LHCN-M2 (cell line): ENCODE measurements around the gene COL18A1. TPM values are rescaled to one million over a fixed set of nuclear protein-coding genes. Genes with fewer than 3 reads are reported as not detected.
A peak's percentile ranks its signal among the peaks of the same experiment; 100 is the strongest.

Experiments
- DNase-seq: peaks from one replicate; pipeline ENCODE4 v3.0.0-alpha.2; 2012; ENCODE audit warnings: low read depth
- total RNA-seq: library from RNA; depleted of rRNA; stranded (reverse); fragments of >200 nt; gene quantifications from 2 replicates; pipeline ENCODE4 v1.2.3, GENCODE V29; 2014

COL18A1 gene
- total RNA-seq, 1 experiment from 2014 or later, result 54.2 TPM

GRCh38 chr21:45543371-45543709 lies 138.4 kb downstream of the COL18A1 start:
- DNase-seq, result no peak

- DNase-seq, result no peak
These were observed 138.9 kb downstream of the COL18A1 start for GRCh38 chr21:45543710-45544448.

GRCh38 chr21:45544449-45545235 lies 139.7 kb downstream of the COL18A1 start:
- DNase-seq, result no peak

- no peak for DNase-seq
These were observed 140.2 kb downstream of the COL18A1 start for GRCh38 chr21:45545236-45545570.

GRCh38 chr21:45545691-45546531 lies 140.9 kb downstream of the COL18A1 start:
- no peak for DNase-seq

- no peak for DNase-seq
These were observed 141.9 kb downstream of the COL18A1 start for GRCh38 chr21:45546636-45547544.

- no peak for DNase-seq
These were observed 142.6 kb downstream of the COL18A1 start for GRCh38 chr21:45547545-45547900.

- no peak for DNase-seq
These were observed 143.9 kb downstream of the COL18A1 start for GRCh38 chr21:45548711-45549491.

- no peak for DNase-seq
These were observed 144.9 kb downstream of the COL18A1 start for GRCh38 chr21:45549626-45550463.

- DNase-seq, result no peak
These were observed 145.7 kb downstream of the COL18A1 start for GRCh38 chr21:45550522-45551210.

GRCh38 chr21:45551316-45551715 lies 146.4 kb downstream of the COL18A1 start:
- peak; percentile 86 for DNase-seq

- no peak for DNase-seq
These were observed 147.1 kb downstream of the COL18A1 start for GRCh38 chr21:45551783-45552695.

GRCh38 chr21:45552696-45553391 lies 147.9 kb downstream of the COL18A1 start:
- no peak for DNase-seq

GRCh38 chr21:45554477-45555175 lies 149.7 kb downstream of the COL18A1 start:
- peak; percentile 69 for DNase-seq

- DNase-seq, result no peak
These were observed 150.2 kb downstream of the COL18A1 start for GRCh38 chr21:45555251-45555556.

- peak; percentile 69 for DNase-seq
These were observed 150.8 kb downstream of the COL18A1 start for GRCh38 chr21:45555557-45556301.
